ENCODE data around the gene ZNF217.
"Not testable (repeated sequence)": the region's sequence is repeated elsewhere in the genome, so short reads cannot be mapped to it uniquely, and the experiment has no call there.

GRCh38 chr20:53637310-53637709 is 43.7 kb upstream of the ZNF217 start:
- not testable (repeated sequence) for TF ChIP-seq CTCF, POLR2A (IDR thresholded peaks at IDR 0.05)

All from vagina (tissue), 2 donors.